Neural cell (in vitro differentiated cells): ENCODE measurements around the gene RTN4RL1. TPM values are rescaled to one million over a fixed set of nuclear protein-coding genes. Genes with fewer than 3 reads are reported as not detected.
A peak's percentile ranks its signal among the peaks of the same experiment; 100 is the strongest.

Experiments used
- H2AFZ ChIP-seq: fragments of 200-600, 300-800 bp; sonication (generic), shearing (Covaris generic); 2 replicates; pipeline ENCODE4 v1.6.0; 2014; ENCODE audit warnings: low read depth, mild to moderate bottlenecking, antibody characterized with exemption, low read length, moderate library complexity
- H3F3A ChIP-seq: fragments of 200-600 bp; shearing (Covaris generic); 2 replicates; pipeline ENCODE4 v1.6.1; 2016; ENCODE audit warnings: mild to moderate bottlenecking, moderate library complexity, mixed read lengths, antibody characterized with exemption, low read length; ENCODE audit not compliant: insufficient read depth, poor library complexity, severe bottlenecking
- H3K27ac ChIP-seq: fragments of 200-600, 300-800 bp; sonication (generic), shearing (Covaris generic); 2 replicates; pipeline ENCODE4 v1.5.1; 2014; ENCODE audit warnings: mild to moderate bottlenecking, low read length, moderate library complexity
- H3K27me3 ChIP-seq: fragments of 300-800, 200-600 bp; sonication (generic), shearing (Covaris generic); 2 replicates; pipeline ENCODE4 v1.6.0; 2014; ENCODE audit warnings: mild to moderate bottlenecking, low read depth, low read length, moderate library complexity; ENCODE audit not compliant: insufficient read depth
- H3K36me3 ChIP-seq: fragments of 300-800, 200-600 bp; sonication (generic), shearing (Covaris generic); 2 replicates; pipeline ENCODE4 v1.5.1; 2014; ENCODE audit warnings: mild to moderate bottlenecking, antibody characterized with exemption, low read length, moderate library complexity; ENCODE audit not compliant: insufficient read depth
- H3K4me2 ChIP-seq: fragments of 300-800, 200-600 bp; sonication (generic), shearing (Covaris generic); 2 replicates; pipeline ENCODE4 v1.6.0; 2014; ENCODE audit warnings: mild to moderate bottlenecking, low read length
- H3K4me3 ChIP-seq: fragments of 300-800, 200-600 bp; sonication (generic), shearing (Covaris generic); 2 replicates; pipeline ENCODE4 v1.5.1; 2014; ENCODE audit warnings: mild to moderate bottlenecking, low read length, moderate library complexity
- H3K79me2 ChIP-seq: fragments of 200-600 bp; shearing (Covaris generic); replicated peaks from 2 replicates; pipeline ENCODE4 v1.6.0; 2014; ENCODE audit warnings: mild to moderate bottlenecking, low read length, moderate library complexity; ENCODE audit not compliant: insufficient read depth
- H3K9ac ChIP-seq: fragments of 300-800, 200-600 bp; sonication (generic), shearing (Covaris generic); 2 replicates; pipeline ENCODE4 v1.6.1; 2016; ENCODE audit warnings: mild to moderate bottlenecking, low read length, mixed read lengths
- H3K9me2 ChIP-seq: fragments of 200-600 bp; shearing (Covaris generic); 2 replicates; pipeline ENCODE4 v1.6.1; 2016; ENCODE audit warnings: mild to moderate bottlenecking, low read length, mixed read lengths; ENCODE audit not compliant: insufficient read depth
- H3K9me3 ChIP-seq: fragments of 200-600, 300-800 bp; sonication (generic), shearing (Covaris generic); 2 replicates; pipeline ENCODE4 v1.6.1; 2016; ENCODE audit warnings: mild to moderate bottlenecking, mixed run types, low read length, moderate library complexity, mixed read lengths
- H4K20me1 ChIP-seq: fragments of 200-600 bp; shearing (Covaris generic); 2 replicates; pipeline ENCODE4 v1.6.1; 2016; ENCODE audit warnings: mild to moderate bottlenecking, mixed run types; ENCODE audit not compliant: insufficient read depth
- CTCF ChIP-seq: fragments of 450-650 bp; IDR thresholded peaks from 2 replicates; pipeline ENCODE4 v1.5.1; 2014; ENCODE audit warnings: antibody characterized with exemption, mild to moderate bottlenecking, moderate library complexity; ENCODE audit not compliant: poor library complexity, severe bottlenecking
- EP300 ChIP-seq: fragments of 450-650 bp; conservative IDR thresholded peaks from 2 replicates; pipeline ENCODE4 v1.6.1; 2014; ENCODE audit warnings: antibody characterized with exemption, mild to moderate bottlenecking, moderate library complexity; ENCODE audit not compliant: poor library complexity, severe bottlenecking
- EZH2 ChIP-seq: fragments of 200-600, 300-800 bp; shearing (Covaris generic), sonication (generic); IDR thresholded peaks from 2 replicates; pipeline ENCODE4 v1.6.1; 2014; ENCODE audit warnings: antibody characterized with exemption, low read length, borderline replicate concordance, mild to moderate bottlenecking; ENCODE audit not compliant: insufficient read depth, poor library complexity, severe bottlenecking
- MXI1 ChIP-seq: fragments of 450-650 bp; conservative IDR thresholded peaks from 2 replicates; pipeline ENCODE4 v1.6.1; 2014; ENCODE audit warnings: antibody characterized with exemption, mild to moderate bottlenecking; ENCODE audit not compliant: poor library complexity, severe bottlenecking
- POLR2AphosphoS5 ChIP-seq: IDR thresholded peaks from 2 replicates; pipeline ENCODE4 v1.6.1; 2012
- RAD21 ChIP-seq: fragments of 450-650 bp; conservative IDR thresholded peaks from 2 replicates; pipeline ENCODE4 v1.6.1; 2014; ENCODE audit warnings: antibody characterized with exemption, mild to moderate bottlenecking, moderate library complexity
- REST ChIP-seq: IDR thresholded peaks from 2 replicates; pipeline ENCODE4 v1.6.1; 2012; ENCODE audit warnings: borderline replicate concordance
- SMC3 ChIP-seq: fragments of 450-650 bp; conservative IDR thresholded peaks from 2 replicates; pipeline ENCODE4 v1.6.1; 2014; ENCODE audit warnings: antibody characterized with exemption, mild to moderate bottlenecking, moderate library complexity; ENCODE audit not compliant: poor library complexity
- TAF1 ChIP-seq: IDR thresholded peaks from 2 replicates; pipeline ENCODE4 v1.6.1; 2012; ENCODE audit warnings: low read depth
- polyA plus RNA-seq: library from polyadenylated mRNA; depleted of rRNA; stranded (reverse); fragments of >200 nt; gene quantifications from 2 replicates; pipeline ENCODE4 v1.2.3, GENCODE V29; 2014

The RTN4RL1 gene
- polyA plus RNA-seq, 1 donor from 2014 or later = 8.1 TPM

- H2AFZ ChIP-seq = no peak overlapping the region
Measured at GRCh38 chr17:1978396-1978949, 46.7 kb downstream of the RTN4RL1 start.

More at GRCh38 chr17:1978396-1978949, 46.7 kb downstream of the RTN4RL1 start:
- peak overlapping the region; percentile 60 for H3K4me3 ChIP-seq
- TF ChIP-seq CTCF (no peak), SMC3 (no peak), MXI1 (no peak), EP300 (no peak), REST (no peak), POLR2AphosphoS5 (no peak), EZH2 (no peak), RAD21 (no peak), TAF1 (no peak)
- H3K27ac ChIP-seq = no peak overlapping the region
- H3K9ac ChIP-seq = peak overlapping the region; percentile 56
- H3K4me2 ChIP-seq = no peak overlapping the region
- no peaks in the 10 kb centered on the region for H3K9me2 ChIP-seq
- no peaks in the 10 kb centered on the region for H3K9me3 ChIP-seq
- H4K20me1 ChIP-seq = no peaks in the 10 kb centered on the region
- H3F3A ChIP-seq = no peaks in the 10 kb centered on the region
- no peaks in the 10 kb centered on the region for H3K36me3 ChIP-seq
- H3K79me2 ChIP-seq = no peaks in the 10 kb centered on the region
- H3K27me3 ChIP-seq = no peaks in the 10 kb centered on the region
